SU-DHL-6 (cell line): ENCODE data around the gene EVL.

Experiments
- H2AFZ ChIP-seq: fragments of 200-600 bp; sonication (generic); 2 replicates; pipeline ENCODE4 v1.6.1; 2014; ENCODE audit warnings: low read depth, mild to moderate bottlenecking, moderate library complexity, mixed read lengths, antibody characterized with exemption, low read length; ENCODE audit not compliant: severe bottlenecking
- H3F3A ChIP-seq: fragments of 200-600 bp; shearing (Covaris generic); 2 replicates; pipeline ENCODE4 v1.6.0; 2016; ENCODE audit warnings: antibody characterized with exemption, mild to moderate bottlenecking; ENCODE audit not compliant: insufficient read depth
- H3K27ac ChIP-seq: fragments of 200-600 bp; sonication (generic); 2 replicates; pipeline ENCODE4 v1.5.1; 2016; ENCODE audit warnings: low read depth, mild to moderate bottlenecking, low read length, moderate library complexity, mixed read lengths
- H3K27me3 ChIP-seq: fragments of 200-600 bp; sonication (generic), shearing (Covaris generic); 2 replicates; pipeline ENCODE4 v1.6.0; 2014; ENCODE audit warnings: mild to moderate bottlenecking, low read length
- H3K36me3 ChIP-seq: fragments of 200-600 bp; sonication (generic); 2 replicates; pipeline ENCODE4 v1.6.1; 2014; ENCODE audit warnings: mild to moderate bottlenecking, low read length, mixed read lengths
- H3K4me2 ChIP-seq: fragments of 300-600, 200-600 bp; shearing (Covaris generic), sonication (generic); 2 replicates; pipeline ENCODE4 v1.6.0; 2014; ENCODE audit warnings: low read length, low read depth, mild to moderate bottlenecking; ENCODE audit not compliant: poor library complexity, severe bottlenecking
- H3K4me3 ChIP-seq: fragments of 200-600 bp; sonication (generic); 2 replicates; pipeline ENCODE4 v1.5.1; 2014; ENCODE audit warnings: antibody characterized with exemption, low read length, mild to moderate bottlenecking, mixed read lengths; ENCODE audit not compliant: insufficient read depth, poor library complexity, severe bottlenecking
- H3K79me2 ChIP-seq: fragments of 200-600 bp; sonication (generic); 2 replicates; pipeline ENCODE4 v1.6.1; 2014; ENCODE audit warnings: mild to moderate bottlenecking, low read length, moderate library complexity; ENCODE audit not compliant: insufficient read depth
- H3K9ac ChIP-seq: fragments of 200-600 bp; sonication (generic); 2 replicates; pipeline ENCODE4 v1.7.0; 2014; ENCODE audit warnings: mild to moderate bottlenecking, low read length
- H3K9me2 ChIP-seq: fragments of 200-600 bp; sonication (generic); replicated peaks from 2 replicates; pipeline ENCODE4 v1.6.1; 2014; ENCODE audit warnings: low read length; ENCODE audit not compliant: insufficient read depth
- H3K9me3 ChIP-seq: fragments of 200-600 bp; sonication (generic); 2 replicates; pipeline ENCODE4 v1.6.1; 2014; ENCODE audit warnings: low read length, mixed read lengths; ENCODE audit not compliant: insufficient read depth
- H4K20me1 ChIP-seq: fragments of 200-600 bp; sonication (generic); 2 replicates; pipeline ENCODE4 v1.6.1; 2014; ENCODE audit warnings: low read depth, mild to moderate bottlenecking, antibody characterized with exemption, low read length, moderate library complexity, mixed read lengths
- CTCF ChIP-seq: fragments of 200-600 bp; sonication (generic); IDR thresholded peaks from one replicate; pipeline ENCODE4 v1.5.1; 2017; ENCODE audit warnings: antibody characterized with exemption, mild to moderate bottlenecking, low read length, moderate library complexity; ENCODE audit not compliant: insufficient read depth, poor library complexity, severe bottlenecking
- EZH2phosphoT487 ChIP-seq: fragments of 200-600 bp; sonication (generic), shearing (Covaris generic); conservative IDR thresholded peaks from 2 replicates; pipeline ENCODE4 v1.6.1; 2018; ENCODE audit warnings: mild to moderate bottlenecking, antibody characterized with exemption, low read length, moderate library complexity, mixed read lengths

EVL gene

GRCh38 chr14:100120522-100121269 is 55.5 kb downstream of the EVL start:
- Histone ChIP-seq H3F3A (no peaks in the 10 kb centered on the region), H3K9me3 (no peaks in the 10 kb centered on the region), H3K36me3 (no peaks in the 10 kb centered on the region), H4K20me1 (no peaks in the 10 kb centered on the region), H3K27me3 (no peaks in the 10 kb centered on the region), H3K4me3 (no peak overlapping the region), H3K27ac (no peak overlapping the region), H3K9me2 (no peaks in the 10 kb centered on the region), H2AFZ (no peak overlapping the region), H3K4me2 (no peak overlapping the region), H3K9ac (no peak overlapping the region), H3K79me2 (no peaks in the 10 kb centered on the region)
- TF ChIP-seq CTCF (no peak), EZH2phosphoT487 (no peak)

- Histone ChIP-seq H4K20me1 (no peaks in the 10 kb centered on the region), H3F3A (no peaks in the 10 kb centered on the region), H3K79me2 (no peaks in the 10 kb centered on the region), H3K9me3 (no peaks in the 10 kb centered on the region), H3K27me3 (no peaks in the 10 kb centered on the region), H3K27ac (no peak overlapping the region), H3K4me3 (no peak overlapping the region), H3K36me3 (no peaks in the 10 kb centered on the region), H3K4me2 (no peak overlapping the region), H3K9me2 (no peaks in the 10 kb centered on the region), H2AFZ (no peak overlapping the region), H3K9ac (no peak overlapping the region)
- TF ChIP-seq CTCF (no peak), EZH2phosphoT487 (no peak)
Measured at GRCh38 chr14:100121643-100122480, 56.6 kb downstream of the EVL start.

- Histone ChIP-seq H3K27me3 (no peaks in the 10 kb centered on the region), H3K9ac (no peak overlapping the region), H3K9me2 (no peaks in the 10 kb centered on the region), H3K79me2 (no peaks in the 10 kb centered on the region), H3K27ac (no peak overlapping the region), H4K20me1 (no peaks in the 10 kb centered on the region), H3K4me2 (no peak overlapping the region), H3K36me3 (no peaks in the 10 kb centered on the region), H2AFZ (no peak overlapping the region), H3K4me3 (no peak overlapping the region), H3K9me3 (no peaks in the 10 kb centered on the region), H3F3A (no peaks in the 10 kb centered on the region)
- TF ChIP-seq EZH2phosphoT487, result no peak
- TF ChIP-seq CTCF, result no peak
Measured at GRCh38 chr14:100122481-100123223, 57.4 kb downstream of the EVL start.
